Naive thymus-derived CD8-positive, alpha-beta T cell (primary cell): ENCODE data around the gene CTDSP1. TPM values are rescaled to one million over a fixed set of nuclear protein-coding genes. Genes with fewer than 3 reads are reported as not detected.

Experiments
- ATAC-seq, 2 donors: fragments of 150-1000 bp; cut with Tn5 transposase in 1 of 2; sonication (Bioruptor Pico), chemical (Tn5 transposase) in 1 of 2; 1 replicate in 1 of 2; 2 replicates in 1 of 2; pipeline ENCODE4 v1.10.0; 2021; ENCODE audit warnings: mild to moderate bottlenecking in 2 of 2, moderate library complexity in 2 of 2
- POLR2A ChIA-PET: fragments of 350-600 bp; sonication (Branson Sonifier 250); formaldehyde crosslinking; loops from one replicate; lab custom pipeline; 2021; ENCODE audit warnings: antibody characterized with exemption; lab: Charles Lee
- DNase-seq, 10 donors: peaks; one replicate each; pipeline versions ENCODE4 v3.0.0 to v3.0.0-alpha.2; 2020 to 2022
- H3K27ac Mint-ChIP-seq, 10 donors: one replicate each; pipeline ENCODE4 v1.8.0; 2020 to 2022; ENCODE audit warnings: mild to moderate bottlenecking in 10 of 10, mixed read lengths in 10 of 10, moderate library complexity in 4 of 10, inconsistent platforms in 1 of 10
- H3K27me3 Mint-ChIP-seq, 5 donors: one replicate each; pipeline ENCODE4 v1.8.0; 2021 to 2022; ENCODE audit warnings: mixed read lengths in 5 of 5
- H3K36me3 Mint-ChIP-seq, 3 donors: one replicate each; pipeline ENCODE4 v1.8.0; 2020 to 2022; ENCODE audit warnings: mixed read lengths in 3 of 3, mild to moderate bottlenecking in 2 of 3, inconsistent platforms in 1 of 3
- H3K4me1 Mint-ChIP-seq, 4 donors: one replicate each; pipeline ENCODE4 v1.8.0; 2021 to 2022; ENCODE audit warnings: mixed read lengths in 4 of 4
- H3K4me3 Mint-ChIP-seq, 10 donors: one replicate each; pipeline ENCODE4 v1.8.0; 2020 to 2022; ENCODE audit warnings: mild to moderate bottlenecking in 10 of 10, mixed read lengths in 10 of 10, moderate library complexity in 6 of 10, inconsistent platforms in 1 of 10
- H3K9me3 Mint-ChIP-seq, 9 donors: one replicate each; pipeline ENCODE4 v1.8.0; 2020 to 2022; ENCODE audit warnings: mixed read lengths in 9 of 9, mild to moderate bottlenecking in 3 of 9, inconsistent platforms in 1 of 9, moderate library complexity in 1 of 9
- polyA plus RNA-seq, 3 donors: library from polyadenylated mRNA; unstranded; fragments of 300-500 nt; fragmentation: Illumina TruSeq; gene quantifications; one replicate each; pipeline ENCODE4 v1.2.3, GENCODE V29; 2021
- total RNA-seq, 8 experiments: library from RNA in 2 of 8; stranded (reverse) in 2 of 8; gene quantifications; one replicate each; pipeline ENCODE4 v1.2.3 and lab custom pipeline; 2021 to 2026

CTDSP1 gene
- 100 to 1,000 TPM; 143 to 144 TPM for total RNA-seq
- polyA plus RNA-seq, result 10 to 100 TPM; 19.3 to 22.7 (median 19.8) TPM
- total RNA-seq (lab: John Stamatoyannopoulos, UW), result 30.6 to 137 (median 86.1) reads per million in 6 experiments

GRCh38 chr2:218399391-218400166 is at the start of gene CTDSP1:
TSS of gene CTDSP1 (plus strand) at chr2:218399868. CDS start at chr2:218400091, 223 bp downstream.
- no peaks in the 10 kb centered on the region for H3K9me3 Mint-ChIP-seq
- ATAC-seq, result peak; percentile 18 to 35
- H3K27me3 Mint-ChIP-seq, result no peaks in the 10 kb centered on the region
- H3K27ac Mint-ChIP-seq, result peak within 1 kb of the TSS; percentile 82 to 98 (median 95)
- peaks cover 0 to 24% (median 6%) of the 10 kb centered on the region in 3 donors for H3K36me3 Mint-ChIP-seq
- peak; percentile 79 to 96 (median 90) for DNase-seq
- H3K4me3 Mint-ChIP-seq, result peak within 1 kb of the TSS; percentile 90 to 97 (median 94)
- POLR2A ChIA-PET, result interaction anchor here (0.8 to 2.1 kb wide), 11 partner anchors 30 to 448 kb away, joined by 3 to 11 read pairs (median 3); partner anchors contain the start of genes AAMP, BCS1L, PNKD and TTLL4
- H3K4me1 Mint-ChIP-seq, result peaks cover 21 to 74% (median 59%) of the 10 kb centered on the region in 4 donors

GRCh38 chr2:218354045-218354444 is 45.6 kb upstream of the CTDSP1 start:
- Mint-ChIP-seq H3K27ac (no peak overlapping the region), H3K4me3 (no peak overlapping the region), H3K27me3 (no peaks in the 10 kb centered on the region), H3K36me3 (peaks cover 0 to 9% (median 0%) of the 10 kb centered on the region in 3 donors), H3K4me1 (peaks cover 0 to 8% (median 4%) of the 10 kb centered on the region in 4 donors), H3K9me3 (peaks cover 0 to 29% (median 10%) of the 10 kb centered on the region in 9 donors)
- no peak for ATAC-seq
- DNase-seq, result peak in 1 of 10 donors; percentile 28
- POLR2A ChIA-PET, result interaction anchor here (0.7 kb wide), 1 partner anchor 32 kb away, joined by 3 read pairs; no protein-coding TSS in a partner anchor

GRCh38 chr2:218354850-218355443 is 44.7 kb upstream of the CTDSP1 start:
- Mint-ChIP-seq H3K4me3 (no peak overlapping the region), H3K27me3 (no peaks in the 10 kb centered on the region), H3K4me1 (peaks cover 0 to 8% (median 4%) of the 10 kb centered on the region in 4 donors), H3K9me3 (peaks cover 0 to 27% (median 10%) of the 10 kb centered on the region in 9 donors), H3K36me3 (peaks cover 0 to 9% (median 0%) of the 10 kb centered on the region in 3 donors), H3K27ac (peak overlapping the region in 1 of 10 donors; percentile 8)
- ATAC-seq (no peak), DNase-seq (peak in 1 of 10 donors; percentile 11)
- POLR2A ChIA-PET, result interaction anchor here (0.8 to 3.8 kb wide), 2 partner anchors 57 to 64 kb away, joined by 3 to 27 read pairs; no protein-coding TSS in a partner anchor

- POLR2A ChIA-PET, result interaction anchor here (0.5 to 3.8 kb wide), 14 partner anchors 10 to 87 kb away, joined by 3 to 27 read pairs (median 5); partner anchors contain the start of genes AAMP, PNKD and TMBIM1
- no peak for ATAC-seq
- DNase-seq, result peak in 1 of 10 donors; percentile 53
- Mint-ChIP-seq H3K27ac (peak overlapping the region in 3 of 10 donors; percentile 22 to 63 (median 37)), H3K9me3 (peaks cover 0 to 6% (median 2%) of the 10 kb centered on the region in 9 donors), H3K27me3 (no peaks in the 10 kb centered on the region), H3K4me3 (no peak overlapping the region), H3K4me1 (peaks cover 3 to 8% (median 5%) of the 10 kb centered on the region in 4 donors), H3K36me3 (peaks cover 0 to 2% (median 0%) of the 10 kb centered on the region in 3 donors)
Measured at GRCh38 chr2:218357236-218358177, 42.2 kb upstream of the CTDSP1 start.

- Mint-ChIP-seq H3K4me1 (peaks cover 6 to 10% (median 8%) of the 10 kb centered on the region in 4 donors), H3K9me3 (no peaks in the 10 kb centered on the region), H3K36me3 (no peaks in the 10 kb centered on the region), H3K27ac (peak overlapping the region in 2 of 10 donors; percentile 44 to 66), H3K4me3 (no peak overlapping the region), H3K27me3 (no peaks in the 10 kb centered on the region)
- POLR2A ChIA-PET, result interaction anchor here (2.1 kb wide), 1 partner anchor 68 kb away, joined by 8 read pairs; the partner anchor contains the start of gene TMBIM1
- ATAC-seq (no peak), DNase-seq (peak in 1 of 10 donors; percentile 21)
Measured at GRCh38 chr2:218360453-218360852, 39.2 kb upstream of the CTDSP1 start.

- peak in 1 of 10 donors; percentile 6 for DNase-seq
- no peak overlapping the region for H3K4me3 Mint-ChIP-seq
- H3K36me3 Mint-ChIP-seq, result no peaks in the 10 kb centered on the region
- ATAC-seq, result no peak
- H3K9me3 Mint-ChIP-seq, result peaks cover 0 to 2% (median 0%) of the 10 kb centered on the region in 9 donors
- POLR2A ChIA-PET, result interaction anchor here (0.7 to 1.4 kb wide), 5 partner anchors 15 to 842 kb away, joined by 3 to 4 read pairs (median 3); no protein-coding TSS in a partner anchor
- H3K27ac Mint-ChIP-seq, result peak overlapping the region in 3 of 10 donors; percentile 21 to 43 (median 39)
- peaks cover 5 to 17% (median 11%) of the 10 kb centered on the region in 4 donors for H3K4me1 Mint-ChIP-seq
- no peaks in the 10 kb centered on the region for H3K27me3 Mint-ChIP-seq
Measured at GRCh38 chr2:218362606-218363005, 37.1 kb upstream of the CTDSP1 start.

GRCh38 chr2:218363736-218364135 is 35.9 kb upstream of the CTDSP1 start:
- Mint-ChIP-seq H3K36me3 (no peaks in the 10 kb centered on the region), H3K27ac (peak overlapping the region in 3 of 10 donors; percentile 17 to 46 (median 27)), H3K4me1 (peaks cover 5 to 24% (median 16%) of the 10 kb centered on the region in 4 donors), H3K4me3 (no peak overlapping the region), H3K9me3 (peaks cover 0 to 2% (median 0%) of the 10 kb centered on the region in 9 donors), H3K27me3 (no peaks in the 10 kb centered on the region)
- ATAC-seq (no peak), DNase-seq (peak in 1 of 10 donors; percentile 4)
- POLR2A ChIA-PET, result interaction anchor here (0.6 to 1.5 kb wide), 3 partner anchors 65 to 75 kb away, joined by 3 to 5 read pairs (median 3); no protein-coding TSS in a partner anchor

GRCh38 chr2:218364196-218364595 is 35.5 kb upstream of the CTDSP1 start:
- POLR2A ChIA-PET, result interaction anchor here (0.9 to 1.5 kb wide), 3 partner anchors 25 to 73 kb away, joined by 3 to 5 read pairs (median 4); no protein-coding TSS in a partner anchor
- peak in 1 of 10 donors; percentile 54 for DNase-seq
- H3K4me1 Mint-ChIP-seq, result peaks cover 6 to 29% (median 20%) of the 10 kb centered on the region in 4 donors
- peak overlapping the region in 5 of 10 donors; percentile 17 to 87 (median 46) for H3K27ac Mint-ChIP-seq
- no peak for ATAC-seq
- H3K36me3 Mint-ChIP-seq, result no peaks in the 10 kb centered on the region
- peaks cover 0 to 2% (median 0%) of the 10 kb centered on the region in 9 donors for H3K9me3 Mint-ChIP-seq
- no peaks in the 10 kb centered on the region for H3K27me3 Mint-ChIP-seq
- no peak overlapping the region for H3K4me3 Mint-ChIP-seq

- no peaks in the 10 kb centered on the region for H3K27me3 Mint-ChIP-seq
- peaks cover 11 to 46% (median 40%) of the 10 kb centered on the region in 4 donors for H3K4me1 Mint-ChIP-seq
- H3K9me3 Mint-ChIP-seq, result peaks cover 0 to 2% (median 0%) of the 10 kb centered on the region in 9 donors
- H3K36me3 Mint-ChIP-seq, result no peaks in the 10 kb centered on the region
- peak overlapping the region; percentile 68 to 88 (median 75) for H3K4me3 Mint-ChIP-seq
- DNase-seq, result peak in 1 of 10 donors; percentile 57
- peak overlapping the region; percentile 73 to 93 (median 86) for H3K27ac Mint-ChIP-seq
- ATAC-seq, result no peak
- POLR2A ChIA-PET, result interaction anchor here (0.8 to 1.6 kb wide), 15 partner anchors 9 to 105 kb away, joined by 3 to 10 read pairs (median 3); partner anchors contain the start of genes CATIP and TMBIM1
Measured at GRCh38 chr2:218366621-218367414, 32.9 kb upstream of the CTDSP1 start.

- H3K4me1 Mint-ChIP-seq, result peaks cover 11 to 49% (median 40%) of the 10 kb centered on the region in 4 donors
- POLR2A ChIA-PET, result interaction anchor here (0.8 to 1.6 kb wide), 15 partner anchors 9 to 104 kb away, joined by 3 to 10 read pairs (median 3); partner anchors contain the start of genes CATIP and TMBIM1
- DNase-seq (peak; percentile 49 to 80 (median 68)), ATAC-seq (peak; percentile 74 to 82)
- peak overlapping the region; percentile 81 to 94 (median 88) for H3K27ac Mint-ChIP-seq
- H3K36me3 Mint-ChIP-seq, result no peaks in the 10 kb centered on the region
- H3K27me3 Mint-ChIP-seq, result no peaks in the 10 kb centered on the region
- peaks cover 0 to 2% (median 0%) of the 10 kb centered on the region in 9 donors for H3K9me3 Mint-ChIP-seq
- H3K4me3 Mint-ChIP-seq, result peak overlapping the region; percentile 71 to 88 (median 82)
Measured at GRCh38 chr2:218367415-218368149, 32.1 kb upstream of the CTDSP1 start.
